ENCODE results near the gene NEDD8.
A peak's percentile ranks its signal among the peaks of the same experiment; 100 is the strongest.
"Not testable (repeated sequence)": the region's sequence is repeated elsewhere in the genome, so short reads cannot be mapped to it uniquely, and the experiment has no call there.

NEDD8 gene

GRCh38 chr14:24245350-24245749 is 13.2 kb upstream of the NEDD8 start:
- not testable (repeated sequence) for DNase-seq

GRCh38 chr14:24243336-24243836 is 11.2 kb upstream of the NEDD8 start:
- DNase-seq: peak in 1 of 2 donors; percentile 38

- peak; percentile 95 for DNase-seq
Measured at GRCh38 chr14:24241829-24242443, 9.8 kb upstream of the NEDD8 start.

- DNase-seq: no peak
Measured at GRCh38 chr14:24240110-24240918, 8.1 kb upstream of the NEDD8 start.

- no peak for DNase-seq
Measured at GRCh38 chr14:24238527-24239037, 6.4 kb upstream of the NEDD8 start.

- no peak for DNase-seq
Measured at GRCh38 chr14:24238123-24238522, 6.0 kb upstream of the NEDD8 start.

GRCh38 chr14:24237463-24237955 is 5.3 kb upstream of the NEDD8 start:
- no peak for DNase-seq

- no peak for DNase-seq
Measured at GRCh38 chr14:24236689-24237462, 4.7 kb upstream of the NEDD8 start.

- no peak for DNase-seq
Measured at GRCh38 chr14:24235804-24236688, 3.9 kb upstream of the NEDD8 start.

GRCh38 chr14:24234095-24235005 is 2.2 kb upstream of the NEDD8 start:
- DNase-seq: no peak

- DNase-seq: no peak
Measured at GRCh38 chr14:24233538-24233866, 1.3 kb upstream of the NEDD8 start.

GRCh38 chr14:24232645-24233537 is 724 bp upstream of the NEDD8 start, which contains the start of gene GMPR2:
TSS of gene GMPR2 (plus strand) at chr14:24232929. CDS start at chr14:24233254, 325 bp downstream.
- DNase-seq: no peak

- DNase-seq: peak in 1 of 2 donors; percentile 37
Measured at GRCh38 chr14:24231263-24232120, 675 bp downstream of the NEDD8 start.

GRCh38 chr14:24228902-24229301 is 3.3 kb downstream of the NEDD8 start:
- DNase-seq: no peak

GRCh38 chr14:24226473-24226872 is 5.7 kb downstream of the NEDD8 start:
- DNase-seq: no peak

GRCh38 chr14:24224618-24225071 is 7.5 kb downstream of the NEDD8 start:
- no peak for DNase-seq

GRCh38 chr14:24222987-24223386 is 9.2 kb downstream of the NEDD8 start:
- not testable (repeated sequence) for DNase-seq

GRCh38 chr14:24219521-24219920 is 12.6 kb downstream of the NEDD8 start:
- DNase-seq: no peak

- no peak for DNase-seq
Measured at GRCh38 chr14:24219080-24219479, 13.1 kb downstream of the NEDD8 start.
